GM12865 (cell line): Measurements from ENCODE around the gene SPRR5.

Source experiments
- DNase-seq: peaks from one replicate; pipeline ENCODE4 v3.0.0; 2010; ENCODE audit warnings: low read depth
- H3K4me3 ChIP-seq: 2 replicates; pipeline ENCODE4 v1.5.1; 2011; ENCODE audit warnings: mild to moderate bottlenecking, low read depth, low read length, control low read depth
- TF ChIP-seq, protein P1 (sequence below): IDR thresholded peaks from 2 replicates; pipeline ENCODE4 v1.5.1; 2011; ENCODE audit warnings: low read length, control low read depth, low read depth, inconsistent platforms; ENCODE audit not compliant: insufficient read depth; ENCODE audit errors: missing control alignments

The SPRR5 gene

DNA sequence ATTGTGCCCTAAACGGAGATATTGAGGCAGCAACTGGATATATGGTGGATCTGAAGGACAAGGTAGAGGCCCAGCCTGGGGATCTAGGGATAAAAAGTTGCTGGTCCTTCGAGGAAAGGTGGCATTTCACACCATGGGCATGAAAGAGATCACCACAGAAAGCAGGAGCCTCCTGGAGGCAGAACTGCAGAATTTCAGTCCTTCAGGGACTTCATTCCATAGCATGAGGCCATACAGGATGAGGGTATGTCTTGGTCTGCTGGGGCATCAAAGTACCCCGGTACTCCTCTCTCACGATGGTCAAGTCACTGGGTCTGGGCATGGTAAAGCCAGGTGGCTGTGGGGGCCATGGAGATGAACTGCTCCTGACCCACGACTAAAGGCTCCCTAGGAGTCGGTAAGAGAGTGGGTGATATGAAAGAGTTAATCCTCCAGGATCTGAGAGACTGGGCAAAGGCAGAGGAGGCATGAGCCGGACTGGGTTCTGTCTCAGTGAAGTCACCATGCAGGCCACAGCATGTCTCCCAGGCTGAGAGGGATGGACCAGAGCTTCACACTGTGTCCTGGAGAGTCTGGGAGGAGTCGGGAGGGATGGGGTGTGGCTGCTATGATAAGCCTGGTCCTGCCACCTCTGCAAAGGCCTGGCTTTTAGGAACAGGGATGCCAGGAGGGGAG lies 5.8 kb upstream of the SPRR5 start:
- DNase-seq: no peak
- no peak overlapping the region for H3K4me3 ChIP-seq
- TF ChIP-seq, protein P1, sequence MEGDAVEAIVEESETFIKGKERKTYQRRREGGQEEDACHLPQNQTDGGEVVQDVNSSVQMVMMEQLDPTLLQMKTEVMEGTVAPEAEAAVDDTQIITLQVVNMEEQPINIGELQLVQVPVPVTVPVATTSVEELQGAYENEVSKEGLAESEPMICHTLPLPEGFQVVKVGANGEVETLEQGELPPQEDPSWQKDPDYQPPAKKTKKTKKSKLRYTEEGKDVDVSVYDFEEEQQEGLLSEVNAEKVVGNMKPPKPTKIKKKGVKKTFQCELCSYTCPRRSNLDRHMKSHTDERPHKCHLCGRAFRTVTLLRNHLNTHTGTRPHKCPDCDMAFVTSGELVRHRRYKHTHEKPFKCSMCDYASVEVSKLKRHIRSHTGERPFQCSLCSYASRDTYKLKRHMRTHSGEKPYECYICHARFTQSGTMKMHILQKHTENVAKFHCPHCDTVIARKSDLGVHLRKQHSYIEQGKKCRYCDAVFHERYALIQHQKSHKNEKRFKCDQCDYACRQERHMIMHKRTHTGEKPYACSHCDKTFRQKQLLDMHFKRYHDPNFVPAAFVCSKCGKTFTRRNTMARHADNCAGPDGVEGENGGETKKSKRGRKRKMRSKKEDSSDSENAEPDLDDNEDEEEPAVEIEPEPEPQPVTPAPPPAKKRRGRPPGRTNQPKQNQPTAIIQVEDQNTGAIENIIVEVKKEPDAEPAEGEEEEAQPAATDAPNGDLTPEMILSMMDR: no peak

DNA sequence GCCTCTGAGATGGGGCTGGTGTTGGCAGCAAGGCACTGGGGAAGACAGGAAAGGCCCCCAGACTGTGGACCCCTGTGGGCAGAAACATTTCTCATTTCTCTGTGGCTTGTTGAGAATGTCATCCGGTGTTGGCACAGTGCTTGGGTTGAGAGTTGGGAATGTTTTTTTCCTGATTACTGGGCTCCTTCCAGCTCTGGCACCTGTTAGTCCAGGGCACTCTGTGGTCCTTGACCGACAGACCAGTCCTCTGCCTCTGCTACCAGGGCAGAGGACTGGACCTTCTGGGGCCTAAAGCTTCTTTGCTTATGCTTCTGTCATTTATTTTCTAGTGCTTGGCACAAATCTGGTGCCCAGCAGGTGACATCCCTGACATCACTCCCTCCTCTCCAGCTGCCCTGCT lies 4.8 kb upstream of the SPRR5 start:
- no peak overlapping the region for H3K4me3 ChIP-seq
- TF ChIP-seq, protein P1: no peak
- no peak for DNase-seq

DNA sequence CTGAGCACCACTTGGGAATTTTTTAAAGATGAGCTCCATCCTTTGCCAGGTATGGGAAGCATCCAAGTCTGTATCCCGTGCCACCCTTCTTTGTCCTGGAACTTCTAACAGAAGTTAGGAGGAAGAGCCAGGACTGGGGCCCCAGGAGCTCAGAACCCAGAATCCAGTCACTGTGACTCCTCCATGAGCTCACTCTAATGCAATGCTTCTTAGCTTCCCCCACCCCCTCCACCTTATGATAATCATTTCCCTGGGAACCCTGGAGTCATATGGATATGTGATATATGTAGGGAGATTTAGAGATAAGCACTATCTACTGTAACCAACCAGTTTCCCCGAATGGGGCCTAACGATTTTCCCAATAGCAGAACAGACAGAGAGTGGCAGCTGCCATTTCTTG lies 758 bp upstream of the SPRR5 start:
- no peak overlapping the region for H3K4me3 ChIP-seq
- DNase-seq: no peak
- TF ChIP-seq, protein P1: no peak

DNA sequence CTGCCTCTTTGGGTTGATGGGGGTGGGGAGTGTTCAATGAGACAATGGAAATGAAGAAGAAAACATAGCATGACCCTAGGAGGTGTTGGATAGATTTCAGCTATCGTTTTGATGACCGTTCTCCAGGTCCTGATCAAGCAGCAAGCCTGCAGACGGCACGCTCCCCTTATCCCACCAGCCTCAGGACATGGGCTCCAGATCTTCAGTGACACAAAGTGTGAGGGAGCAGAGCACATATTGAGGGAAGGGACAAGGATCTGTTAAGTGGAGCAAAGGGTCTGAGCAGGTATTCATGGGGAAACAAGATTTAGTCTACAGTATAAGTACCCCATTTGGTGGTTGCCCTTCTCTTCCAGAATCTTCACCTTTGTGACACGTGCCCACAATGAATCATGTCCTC lies 4.7 kb downstream of the SPRR5 start:
- no peak overlapping the region for H3K4me3 ChIP-seq
- DNase-seq: no peak
- TF ChIP-seq, protein P1: no peak

DNA sequence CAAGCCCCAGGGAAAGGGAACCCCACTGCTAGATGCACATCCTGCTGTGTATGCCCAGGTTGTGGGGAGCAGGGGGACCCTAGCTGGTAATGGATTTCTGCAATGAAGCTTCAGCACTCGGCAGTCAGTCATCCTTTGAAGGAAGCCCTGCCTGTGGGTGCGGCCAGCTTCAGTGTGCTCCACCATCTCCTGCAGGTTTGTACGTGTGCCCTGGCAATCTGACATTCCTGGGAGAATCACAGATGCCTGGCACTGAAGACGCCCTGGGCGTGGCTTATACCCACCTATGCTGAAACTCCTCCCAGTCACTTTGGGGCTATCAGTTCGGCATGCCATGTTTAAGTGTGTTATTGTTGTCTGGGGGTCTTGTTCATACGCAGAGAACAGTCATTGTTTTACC lies 6.8 kb downstream of the SPRR5 start:
- no peak for DNase-seq
- no peak overlapping the region for H3K4me3 ChIP-seq
- TF ChIP-seq, protein P1: no peak

DNA sequence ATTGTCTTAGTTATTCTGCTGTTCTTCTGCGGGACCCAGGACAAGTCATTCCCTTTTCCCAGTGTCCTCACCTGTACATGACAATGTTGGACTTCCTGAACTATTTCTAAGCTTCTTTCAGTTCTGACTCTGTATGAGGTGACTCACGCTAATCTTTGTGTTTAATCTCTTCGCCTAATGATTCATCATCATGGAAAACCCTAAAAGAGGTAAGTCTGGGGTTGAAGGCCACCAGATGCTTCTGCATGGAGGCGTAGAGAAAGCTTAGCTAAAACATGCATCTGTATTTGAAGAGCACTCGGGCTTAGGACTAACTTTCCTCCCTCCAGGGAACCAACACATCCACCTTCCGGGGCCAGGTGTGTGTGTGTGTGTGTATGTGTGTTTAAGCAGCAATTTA lies 7.4 kb downstream of the SPRR5 start:
- H3K4me3 ChIP-seq: no peak overlapping the region
- no peak for DNase-seq
- TF ChIP-seq, protein P1: no peak

DNA sequence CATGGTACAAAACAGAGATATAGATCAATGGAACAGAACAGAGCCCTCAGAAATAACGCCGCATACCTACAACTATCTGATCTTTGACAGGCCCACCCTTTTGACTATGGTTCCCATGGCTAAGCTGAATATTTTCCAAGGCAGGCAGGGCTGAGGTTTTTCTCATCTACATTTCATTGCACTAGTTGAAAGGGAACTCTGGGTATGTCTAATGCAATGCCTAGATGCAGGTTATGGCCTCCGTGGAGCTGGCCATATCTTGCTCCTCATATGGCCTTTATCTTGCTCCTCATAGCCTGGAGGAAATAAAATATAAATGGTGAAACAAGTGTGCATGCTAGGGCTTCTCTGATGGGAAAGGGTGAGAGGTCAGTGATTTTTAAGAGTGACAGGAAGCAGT lies 10.6 kb downstream of the SPRR5 start:
- TF ChIP-seq, protein P1: no peak
- no peak overlapping the region for H3K4me3 ChIP-seq
- no peak for DNase-seq
